ENCODE measurements around the gene MELTF. TPM values are rescaled to one million over a fixed set of nuclear protein-coding genes. Genes with fewer than 3 reads are reported as not detected.

MELTF gene
- total and polyA plus RNA-seq, 9 of the 15 experiments (the other 6 are each of a cell fraction or from before 2014, with no cell fraction given): 0.35 to 10.5 (median 4.5) TPM

- no peaks in the 10 kb centered on the region for H3K27me3 ChIP-seq (ENCODE audit: control insufficient read depth in 2 of 2, insufficient read depth in 2 of 2, low read length in 2 of 2)
- in situ Hi-C loops (cut with MboI): no loop called here
- H3K27ac ChIP-seq (ENCODE audit: extremely low read depth, low read depth, low read length): no peak overlapping the region
- H3K79me2 ChIP-seq (ENCODE audit: control insufficient read depth, insufficient read depth, low read length): peaks cover 12% of the 10 kb centered on the region; the same call in 2 of the 3 replicates
- 88% methylated on average over 10 of the region's 10 CpGs for WGBS (ENCODE audit: insufficient coverage, low coverage, missing lambda C conversion rate)
- H3K4me1 ChIP-seq (replicated peaks in 1 of 2; ENCODE audit: control insufficient read depth in 2 of 2, insufficient read depth in 2 of 2, low read length in 2 of 2): peaks cover 12 to 28% of the 10 kb centered on the region in 2 experiments; a peak in 4 of 5 replicates
- ATAC-seq (no peak), FAIRE-seq (no peak), DNase-seq (ENCODE audit: extremely low read depth in 1 of 4, low spot score in 3 of 4) (no peak)
- POLR2A ChIA-PET: interaction anchor here (1.1 to 1.4 kb wide), 2 partner anchors 12 to 437 kb away, joined by 3 to 4 read pairs; no protein-coding TSS in a partner anchor
- intact Hi-C loops (cut with micrococcal nuclease): no loop called here
- no peak overlapping the region for H2AFZ ChIP-seq (ENCODE audit: low read depth, low read length)
- CTCF ChIA-PET (ENCODE audit: low intra/inter-chr PET ratio): no interaction called here
- H3K9me3 ChIP-seq (replicated peaks; ENCODE audit: control insufficient read depth, insufficient read depth, low read depth, low read length): 0 out of 2 replicates have a peak, but pooled peaks cover 3% of the 10 kb centered on the region
- no peak overlapping the region for H3K4me3 ChIP-seq
- no peak overlapping the region for H3K9ac ChIP-seq (ENCODE audit: insufficient read depth in 1 of 2, low read depth in 2 of 2, low read length in 2 of 2)
- H3K36me3 ChIP-seq (ENCODE audit: control insufficient read depth, insufficient read depth, low read length): peaks cover 8% of the 10 kb centered on the region; the same call in 1 of the 3 replicates
- TF ChIP-seq ZNF165 (CRISPR knock-in tag; IDR thresholded peaks at IDR 0.05; ENCODE audit: borderline replicate concordance) (no peak), ZNF311 (CRISPR knock-in tag; IDR thresholded peaks at IDR 0.05) (no peak), HMGXB4 (CRISPR knock-in tag; IDR thresholded peaks at IDR 0.05) (no peak), TCF7 (IDR thresholded peaks at IDR 0.05; ENCODE audit: borderline replicate concordance) (no peak), NCOR1 (IDR thresholded peaks at IDR 0.05) (no peak), ZNF384 (IDR thresholded peaks at IDR 0.05; ENCODE audit: low read depth, low read length) (no peak), OTX1 (CRISPR knock-in tag; IDR thresholded peaks at IDR 0.05) (no peak), ZNF589 (CRISPR knock-in tag; IDR thresholded peaks at IDR 0.05; ENCODE audit: low read depth) (no peak), NR2C2 (CRISPR knock-in tag; IDR thresholded peaks at IDR 0.05) (no peak), NR2C2 (tag; IDR thresholded peaks at IDR 0.05) (no peak), CBX1 (IDR thresholded peaks at IDR 0.05; ENCODE audit: low read depth) (no peak), HOMEZ (CRISPR knock-in tag; IDR thresholded peaks at IDR 0.05) (no peak), BCL6 (CRISPR knock-in tag; IDR thresholded peaks at IDR 0.05) (no peak), SRSF3 (IDR thresholded peaks at IDR 0.05; ENCODE audit: insufficient read depth, low read length) (no peak), JUNB (CRISPR knock-in tag; conservative IDR thresholded peaks at IDR 0.05) (no peak), ZNF766 (CRISPR knock-in tag; conservative IDR thresholded peaks at IDR 0.05) (no peak), MAFK (IDR thresholded peaks at IDR 0.05; ENCODE audit: low read length) (no peak), TSHZ1 (CRISPR knock-in tag; IDR thresholded peaks at IDR 0.05) (no peak), SLC30A9 (CRISPR knock-in tag; IDR thresholded peaks at IDR 0.05) (no peak)
- no peaks in the 10 kb centered on the region for H3K9me1 ChIP-seq (ENCODE audit: control insufficient read depth, insufficient read depth, low read length)
- no peaks in the 10 kb centered on the region for H4K20me1 ChIP-seq (replicated peaks; ENCODE audit: control insufficient read depth, insufficient read depth, low read length)
- no TSS peak for BruUV-seq (replicated peaks)
- no peak overlapping the region for H3K4me2 ChIP-seq (ENCODE audit: insufficient read depth, low read length)
Observed at GRCh38 chr3:196965804-196966173, 63.8 kb downstream of the MELTF start.

All from K562 (cell line).